ENCODE measurements around the gene ACAP3.

Gene ACAP3

GRCh38 chr1:1329304-1330210, 21.8 kb upstream of the ACAP3 start:
- TF ChIP-seq CTCF (conservative IDR thresholded peaks at IDR 0.05; ENCODE audit: low read depth, low read length), result no peak
- no peak for DNase-seq (ENCODE audit: low read depth)
- no peak overlapping the region for H3K4me3 ChIP-seq (ENCODE audit: low read depth, low read length)

- no peak for TF ChIP-seq CTCF (conservative IDR thresholded peaks at IDR 0.05; ENCODE audit: low read depth, low read length)
- H3K4me3 ChIP-seq (ENCODE audit: low read depth, low read length), result no peak overlapping the region
- DNase-seq (ENCODE audit: low read depth), result no peak
Measured at GRCh38 chr1:1328254-1328653, 20.5 kb upstream of the ACAP3 start.

GRCh38 chr1:1327291-1327690, 19.6 kb upstream of the ACAP3 start:
- no peak overlapping the region for H3K4me3 ChIP-seq (ENCODE audit: low read depth, low read length)
- TF ChIP-seq CTCF (conservative IDR thresholded peaks at IDR 0.05; ENCODE audit: low read depth, low read length), result no peak
- no peak for DNase-seq (ENCODE audit: low read depth)

DNA sequence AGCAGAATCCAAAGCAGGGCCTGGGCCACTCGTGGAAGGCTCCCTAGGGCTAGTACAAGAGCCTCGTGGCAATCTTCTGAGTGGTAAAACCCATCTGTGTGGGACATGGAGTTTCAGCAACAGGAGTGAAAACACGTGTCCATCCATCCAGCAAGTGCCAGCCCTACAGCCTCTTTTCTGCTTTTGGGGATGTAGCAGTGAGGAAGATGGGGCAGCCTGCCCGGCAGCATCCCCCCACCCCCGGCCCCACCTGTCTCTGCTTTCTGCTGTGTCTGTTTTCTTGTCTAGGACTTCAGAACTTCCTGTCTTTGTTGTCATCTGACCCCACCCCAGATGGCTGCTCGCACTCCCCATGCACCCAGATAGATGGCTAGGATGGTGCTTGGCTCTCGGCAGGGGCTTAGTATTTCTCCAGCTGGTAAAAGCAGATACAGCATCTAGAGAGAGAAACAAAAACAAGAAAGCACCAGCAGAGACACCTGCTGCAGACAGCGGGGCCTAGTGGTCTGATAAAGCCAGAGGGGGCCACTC, 18.4 kb upstream of the ACAP3 start:
- DNase-seq (ENCODE audit: low read depth), result no peak
- H3K4me3 ChIP-seq (ENCODE audit: low read depth, low read length), result no peak overlapping the region
- no peak for TF ChIP-seq CTCF (conservative IDR thresholded peaks at IDR 0.05; ENCODE audit: low read depth, low read length)

- peak overlapping the region; percentile 88 for H3K4me3 ChIP-seq (ENCODE audit: low read depth, low read length)
- DNase-seq (ENCODE audit: low read depth), result no peak
- TF ChIP-seq CTCF (conservative IDR thresholded peaks at IDR 0.05; ENCODE audit: low read depth, low read length), result no peak
Measured at GRCh38 chr1:1325288-1326074, 17.8 kb upstream of the ACAP3 start.

DNA sequence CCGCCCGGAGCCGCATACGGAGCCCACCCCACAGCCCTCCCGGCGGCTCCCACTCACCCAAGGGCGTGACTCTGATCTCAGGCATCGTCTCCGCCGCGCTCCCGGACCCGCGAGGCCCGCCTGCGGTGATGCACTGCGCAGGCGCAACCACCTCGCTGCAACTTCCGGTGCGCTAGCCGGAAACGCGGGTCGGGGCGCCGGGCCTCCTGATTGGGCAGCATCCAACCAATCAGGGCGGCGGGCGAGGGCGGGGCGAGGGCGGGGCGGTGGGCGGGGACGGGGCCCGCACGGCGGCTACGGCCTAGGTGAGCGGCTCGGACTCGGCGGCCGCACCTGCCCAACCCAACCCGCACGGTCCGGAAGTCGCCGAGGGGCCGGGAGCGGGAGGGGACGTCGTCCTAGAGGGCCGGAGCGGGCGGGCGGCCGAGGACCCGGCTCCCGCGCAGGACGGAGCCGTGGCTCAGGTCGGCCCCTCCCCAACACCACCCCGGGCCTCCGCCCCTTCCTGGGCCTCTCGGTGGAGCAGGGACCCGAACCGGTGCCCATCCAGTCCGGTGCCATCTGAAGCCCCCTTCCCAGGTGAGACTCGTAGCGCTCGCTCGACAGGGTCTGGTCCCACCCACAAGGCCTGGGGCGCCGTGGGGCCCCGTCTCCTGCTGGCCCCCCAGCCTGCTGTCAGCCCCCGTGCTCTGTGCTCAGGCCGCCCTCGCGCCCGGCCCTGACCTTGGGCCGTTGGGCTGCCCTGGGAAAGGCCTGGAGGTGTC, 17.0 kb upstream of the ACAP3 start, which contains the start of the genes CPTP and INTS11:
CPTP (plus strand) TSS at position 279 of the 764 bp plus-strand sequence. CDS start 2,109 bp downstream, outside the sequence.
INTS11 (minus strand) TSS at position 137 of the 764 bp plus-strand sequence; CDS start at position 85, 52 bp downstream.
- peak within 1 kb of the TSS; percentile 88 for H3K4me3 ChIP-seq (ENCODE audit: low read depth, low read length)
- no peak for TF ChIP-seq CTCF (conservative IDR thresholded peaks at IDR 0.05; ENCODE audit: low read depth, low read length)
- DNase-seq (ENCODE audit: low read depth), result peak; percentile 92

All from choroid plexus epithelial cell (primary cell).